DMS114 treated with DMSO at 0.1 percent for 48 hours (cell line): ENCODE measurements around the gene TCF3.
"Not testable (repeated sequence)": the region's sequence is repeated elsewhere in the genome, so short reads cannot be mapped to it uniquely, and the experiment has no call there.

ENCODE experiments used
- DNase-seq: peaks from one replicate; lab custom pipeline; 2025; ENCODE audit not compliant: unreplicated experiment; lab: John Stamatoyannopoulos, UW

Gene TCF3

GRCh38 chr19:1672769-1673644 is 20.6 kb upstream of the TCF3 start:
- DNase-seq: no peak

- no peak for DNase-seq
Measured at GRCh38 chr19:1672038-1672768, 19.8 kb upstream of the TCF3 start.

GRCh38 chr19:1671716-1672037 is 19.3 kb upstream of the TCF3 start:
- no peak for DNase-seq

GRCh38 chr19:1670747-1671146 is 18.3 kb upstream of the TCF3 start:
- not testable (repeated sequence) for DNase-seq

- DNase-seq: no peak
Measured at GRCh38 chr19:1668486-1669270, 16.3 kb upstream of the TCF3 start.

- no peak for DNase-seq
Measured at GRCh38 chr19:1668048-1668485, 15.7 kb upstream of the TCF3 start.

- no peak for DNase-seq
Measured at GRCh38 chr19:1665565-1666047, 13.2 kb upstream of the TCF3 start.

GRCh38 chr19:1663852-1664251 is 11.4 kb upstream of the TCF3 start:
- DNase-seq: no peak

- DNase-seq: not testable (repeated sequence)
Measured at GRCh38 chr19:1663227-1663626, 10.8 kb upstream of the TCF3 start.

- DNase-seq: no peak
Measured at GRCh38 chr19:1661995-1662394, 9.6 kb upstream of the TCF3 start.

- no peak for DNase-seq
Measured at GRCh38 chr19:1659084-1659427, 6.6 kb upstream of the TCF3 start.

GRCh38 chr19:1658150-1659083 is 6.0 kb upstream of the TCF3 start:
- DNase-seq: no peak

- no peak for DNase-seq
Measured at GRCh38 chr19:1657746-1658145, 5.3 kb upstream of the TCF3 start.

GRCh38 chr19:1656988-1657536 is 4.6 kb upstream of the TCF3 start:
- DNase-seq: no peak

GRCh38 chr19:1655987-1656608 is 3.7 kb upstream of the TCF3 start:
- no peak for DNase-seq

GRCh38 chr19:1655131-1655981 is 2.9 kb upstream of the TCF3 start:
- DNase-seq: no peak

GRCh38 chr19:1654178-1654792 is 1.9 kb upstream of the TCF3 start:
- no peak for DNase-seq

GRCh38 chr19:1653300-1653628 is 849 bp upstream of the TCF3 start:
- no peak for DNase-seq
